HCT116 (cell line): ENCODE measurements around the gene PAX2. TPM values are rescaled to one million over a fixed set of nuclear protein-coding genes. Genes with fewer than 3 reads are reported as not detected.

Experiments
- ATAC-seq: fragments of 200-7000 bp; cut with Tn5 transposase; 2 replicates; pipeline ENCODE4 v1.9.1; 2020; ENCODE audit warnings: mild to moderate bottlenecking, moderate library complexity
- BruUV-seq: library from RNA; stranded (reverse); fragments of 400-500 nt; replicated peaks from 2 replicates; lab custom pipeline; 2021; lab: Mats Ljungman, UMichigan
- CTCF ChIA-PET: fragments of 300-600 bp; sonication (Branson Sonifier 250); formaldehyde crosslinking; loops from one replicate; lab custom pipeline; 2021; ENCODE audit warnings: antibody characterized with exemption; lab: Charles Lee
- POLR2A ChIA-PET: fragments of 300-600, 350-600 bp; sonication (Branson Sonifier 250); formaldehyde crosslinking; loops from one replicate; lab custom pipeline; 2021; ENCODE audit warnings: antibody characterized with exemption; lab: Charles Lee
- RAD21 ChIA-PET, 2 experiments: fragments of 300-600 bp; sonication (Branson Sonifier 250); formaldehyde crosslinking; loops; one replicate each; lab custom pipeline; 2023; ENCODE audit warnings: low total read pairs in 2 of 2; ENCODE audit not compliant: uncharacterized antibody in 2 of 2, unreplicated experiment in 2 of 2, low non-redundant PET in 1 of 2; lab: Charles Lee
- DNase-seq: peaks from one replicate; pipeline ENCODE4 v3.0.0-alpha.2; 2010; ENCODE audit warnings: low read depth, low spot score
- H2AFZ ChIP-seq: fragments of 200-600 bp; shearing (Covaris generic), sonication (generic); 2 replicates; pipeline ENCODE4 v1.6.1; 2017; ENCODE audit warnings: low read depth, mixed run types, mixed read lengths, antibody characterized with exemption, low read length; ENCODE audit not compliant: poor library complexity, severe bottlenecking
- H3K27ac ChIP-seq: 2 replicates; pipeline ENCODE4 v1.5.1; 2012; ENCODE audit warnings: low read depth, low read length
- H3K27me3 ChIP-seq: fragments of 200-600 bp; sonication (generic); 2 replicates; pipeline ENCODE4 v1.6.1; 2016; ENCODE audit warnings: mixed run types, low read length, mixed read lengths; ENCODE audit not compliant: insufficient read depth
- H3K36me3 ChIP-seq, 2 experiments: fragments of 200-500 bp in 1 of 2; fragments of 200-600 bp in 1 of 2; sonication (Bioruptor generic) in 1 of 2; sonication (generic) in 1 of 2; 2 replicates each; pipeline versions ENCODE4 v1.5.1 to v1.6.1; 2014 to 2016; ENCODE audit warnings: low read length in 2 of 2, inconsistent platforms in 1 of 2, mixed read lengths in 1 of 2, mixed run types in 1 of 2; ENCODE audit not compliant: insufficient read depth in 2 of 2, control insufficient read depth in 1 of 2
- H3K4me1 ChIP-seq, 2 experiments: fragments of 200-600 bp in 1 of 2; sonication (generic) in 1 of 2; 2 replicates each; pipeline versions ENCODE4 v1.5.1 to v1.6.1; 2012 to 2017; ENCODE audit warnings: low read length in 2 of 2, inconsistent platforms in 1 of 2, mild to moderate bottlenecking in 1 of 2, mixed read lengths in 1 of 2, mixed run types in 1 of 2, moderate library complexity in 1 of 2; ENCODE audit not compliant: insufficient read depth in 2 of 2, control insufficient read depth in 1 of 2
- H3K4me2 ChIP-seq: fragments of 200-600 bp; sonication (generic); 2 replicates; pipeline ENCODE4 v1.6.1; 2017; ENCODE audit warnings: mixed run types, low read length, mixed read lengths
- H3K4me3 ChIP-seq, 2 experiments: fragments of 200-600 bp in 1 of 2; sonication (generic) in 1 of 2; replicated peaks in 1 of 2; 2 replicates each; pipeline ENCODE4 v1.5.1; 2011 to 2016; ENCODE audit warnings: low read length in 2 of 2, control low read depth in 1 of 2, low read depth in 1 of 2, mild to moderate bottlenecking in 1 of 2, mixed read lengths in 1 of 2, mixed run types in 1 of 2
- H3K79me2 ChIP-seq: fragments of 200-600 bp; sonication (generic); 2 replicates; pipeline ENCODE4 v1.6.1; 2017; ENCODE audit warnings: mild to moderate bottlenecking, mixed run types, low read length, moderate library complexity, mixed read lengths; ENCODE audit not compliant: insufficient read depth
- H3K9ac ChIP-seq: fragments of 200-600 bp; sonication (generic); 2 replicates; pipeline ENCODE4 v1.6.1; 2016; ENCODE audit warnings: low read length, mixed read lengths
- H3K9me2 ChIP-seq: fragments of 200-600 bp; sonication (generic), shearing (Covaris generic); 2 replicates; pipeline ENCODE4 v1.6.1; 2017; ENCODE audit warnings: mixed run types, mild to moderate bottlenecking, moderate library complexity; ENCODE audit not compliant: insufficient read depth
- H3K9me3 ChIP-seq, 2 experiments: fragments of 200-500 bp in 1 of 2; fragments of 200-600 bp in 1 of 2; sonication (Bioruptor generic) in 1 of 2; sonication (generic) in 1 of 2; 2 replicates each; pipeline ENCODE4 v1.6.1; 2014 to 2017; ENCODE audit warnings: low read length in 2 of 2, mixed read lengths in 2 of 2, inconsistent platforms in 1 of 2, low read depth in 1 of 2, mild to moderate bottlenecking in 1 of 2, mixed run types in 1 of 2, moderate library complexity in 1 of 2; ENCODE audit not compliant: control insufficient read depth in 1 of 2, insufficient read depth in 1 of 2
- H4K20me1 ChIP-seq: fragments of 200-600 bp; sonication (generic), shearing (Covaris generic); 2 replicates; pipeline ENCODE4 v1.6.1; 2017; ENCODE audit warnings: mixed run types, mild to moderate bottlenecking, moderate library complexity; ENCODE audit not compliant: insufficient read depth
- ATF3 ChIP-seq: IDR thresholded peaks from 2 replicates; pipeline ENCODE4 v1.6.1; 2012
- CEBPB ChIP-seq: IDR thresholded peaks from 2 replicates; pipeline ENCODE4 v1.6.1; 2012; ENCODE audit warnings: low read depth
- ELF1 ChIP-seq: IDR thresholded peaks from 2 replicates; pipeline ENCODE4 v1.6.1; 2012; ENCODE audit warnings: low read depth, borderline replicate concordance
- EZH2 ChIP-seq: fragments of 200-600 bp; sonication (generic); IDR thresholded peaks from 2 replicates; pipeline ENCODE4 v1.6.1; 2017; ENCODE audit warnings: antibody characterized with exemption, mixed run types
- EZH2phosphoT487 ChIP-seq: fragments of 200-600 bp; IDR thresholded peaks from 2 replicates; pipeline ENCODE4 v1.6.1; 2018; ENCODE audit warnings: antibody characterized with exemption, borderline replicate concordance
- JUND ChIP-seq: IDR thresholded peaks from 2 replicates; pipeline ENCODE4 v1.6.1; 2012
- POLR2A ChIP-seq: IDR thresholded peaks from 2 replicates; pipeline ENCODE4 v1.7.0; 2011; ENCODE audit warnings: borderline replicate concordance; ENCODE audit not compliant: insufficient read depth, insufficient read length; ENCODE audit errors: extremely low read depth
- POLR2AphosphoS5 ChIP-seq: IDR thresholded peaks from 2 replicates; pipeline ENCODE4 v1.6.1; 2011; ENCODE audit warnings: mild to moderate bottlenecking, low read depth, low read length, moderate library complexity
- RAD21 ChIP-seq: IDR thresholded peaks from 2 replicates; pipeline ENCODE4 v1.6.1; 2012; ENCODE audit warnings: low read depth, mild to moderate bottlenecking
- REST ChIP-seq: IDR thresholded peaks from 2 replicates; pipeline ENCODE4 v1.6.1; 2012; ENCODE audit warnings: low read depth
- SIN3A ChIP-seq: IDR thresholded peaks from 2 replicates; pipeline ENCODE4 v1.6.1; 2012; ENCODE audit warnings: low read depth
- SP1 ChIP-seq: IDR thresholded peaks from 2 replicates; pipeline ENCODE4 v1.6.1; 2012; ENCODE audit warnings: low read depth
- YY1 ChIP-seq: IDR thresholded peaks from 2 replicates; pipeline ENCODE4 v1.6.1; 2011; ENCODE audit warnings: low read length, low read depth, moderate library complexity, mild to moderate bottlenecking; ENCODE audit not compliant: insufficient replicate concordance; ENCODE audit errors: extremely low read depth
- ZFX ChIP-seq: fragments of 450-650 bp; IDR thresholded peaks from 2 replicates; pipeline ENCODE4 v1.6.1; 2017
- ZNF274 ChIP-seq: fragments of 200-500 bp; sonication (Bioruptor generic); IDR thresholded peaks from 2 replicates; pipeline ENCODE4 v1.6.1; 2014; ENCODE audit warnings: mild to moderate bottlenecking, low read depth, low read length, inconsistent platforms
- intact Hi-C: fragments of 100-400 bp; cut with micrococcal nuclease; formaldehyde crosslinking; loops from 2 replicates; pipeline ENCODE4 v1.10.0; 2022
- total RNA-seq: library from RNA; stranded (reverse); gene quantifications from one replicate; pipeline ENCODE4 v1.2.1, GENCODE V29; 2021; ENCODE audit not compliant: unreplicated experiment

The PAX2 gene
- total RNA-seq, 1 experiment from 2014 or later: 5.0 TPM

GRCh38 chr10:100799881-100800280 is 54.5 kb downstream of the PAX2 start:
- RAD21 ChIA-PET: no interaction called here
- no peak overlapping the region for H3K27ac ChIP-seq

More at GRCh38 chr10:100799881-100800280, 54.5 kb downstream of the PAX2 start:
- BruUV-seq: no TSS peak
- TF ChIP-seq ZFX: no peak
- no peak for TF ChIP-seq JUND
- no peak for TF ChIP-seq SIN3A
- no peak for TF ChIP-seq ATF3
- no peak for TF ChIP-seq EZH2
- no peak for TF ChIP-seq ZNF274
- TF ChIP-seq SP1: no peak
- TF ChIP-seq REST: no peak
- no peak for TF ChIP-seq RAD21
- no peak for TF ChIP-seq YY1
- TF ChIP-seq CEBPB: no peak
- TF ChIP-seq ELF1: no peak
- no peak for TF ChIP-seq POLR2AphosphoS5
- TF ChIP-seq EZH2phosphoT487: no peak
- no peak for TF ChIP-seq POLR2A
- H3K9me3 ChIP-seq: no peaks in the 10 kb centered on the region
- DNase-seq: no peak
- no peaks in the 10 kb centered on the region for H3K4me1 ChIP-seq
- ChIA-PET POLR2A (no interaction called here), CTCF (no interaction called here)
- H3K4me2 ChIP-seq: no peak overlapping the region
- no peak overlapping the region for H3K4me3 ChIP-seq
- H4K20me1 ChIP-seq: no peaks in the 10 kb centered on the region
- no peak overlapping the region for H2AFZ ChIP-seq
- H3K27me3 ChIP-seq: no peaks in the 10 kb centered on the region
- intact Hi-C loops: no loop called here
- no peak overlapping the region for H3K9ac ChIP-seq
- no peaks in the 10 kb centered on the region for H3K79me2 ChIP-seq
- no peaks in the 10 kb centered on the region for H3K9me2 ChIP-seq
- H3K36me3 ChIP-seq: no peaks in the 10 kb centered on the region
- ATAC-seq: no peak
